Neural cell (in vitro differentiated cells): ENCODE measurements around the gene MAP1LC3A.
A peak's percentile ranks its signal among the peaks of the same experiment; 100 is the strongest.

Source experiments
- EP300 ChIP-seq: fragments of 450-650 bp; conservative IDR thresholded peaks from 2 replicates; pipeline ENCODE4 v1.6.1; 2014; ENCODE audit warnings: antibody characterized with exemption, mild to moderate bottlenecking, moderate library complexity; ENCODE audit not compliant: poor library complexity, severe bottlenecking
- POLR2AphosphoS5 ChIP-seq: IDR thresholded peaks from 2 replicates; pipeline ENCODE4 v1.6.1; 2012
- TF ChIP-seq, protein P1 (sequence below): fragments of 450-650 bp; IDR thresholded peaks from 2 replicates; pipeline ENCODE4 v1.5.1; 2014; ENCODE audit warnings: antibody characterized with exemption, mild to moderate bottlenecking, moderate library complexity; ENCODE audit not compliant: poor library complexity, severe bottlenecking
- TF ChIP-seq, protein P2 (sequence below): IDR thresholded peaks from 2 replicates; pipeline ENCODE4 v1.6.1; 2012; ENCODE audit warnings: borderline replicate concordance

DNA sequence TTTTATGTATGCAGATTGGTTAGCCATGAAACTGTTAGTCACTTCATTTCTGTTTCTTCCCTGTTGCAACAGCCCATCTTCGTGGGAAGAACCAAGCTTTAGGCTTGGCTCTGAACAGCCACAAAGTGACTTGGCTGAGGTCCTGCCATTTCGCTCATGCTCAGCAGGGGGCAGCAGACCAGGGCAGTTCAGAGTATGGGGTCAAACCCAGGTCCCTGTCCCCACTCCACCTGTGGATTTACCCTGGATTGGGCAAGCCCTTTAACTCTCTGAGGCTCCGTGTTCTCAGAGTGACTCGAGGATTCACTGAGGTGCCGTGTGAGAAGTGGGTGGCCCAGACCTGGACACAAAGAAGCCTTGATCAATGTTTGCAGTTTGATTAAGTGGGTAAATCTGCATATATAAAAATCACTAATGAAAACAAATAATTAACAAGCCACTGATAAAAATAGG lies 19.8 kb upstream of the MAP1LC3A start:
- TF ChIP-seq, protein P1, sequence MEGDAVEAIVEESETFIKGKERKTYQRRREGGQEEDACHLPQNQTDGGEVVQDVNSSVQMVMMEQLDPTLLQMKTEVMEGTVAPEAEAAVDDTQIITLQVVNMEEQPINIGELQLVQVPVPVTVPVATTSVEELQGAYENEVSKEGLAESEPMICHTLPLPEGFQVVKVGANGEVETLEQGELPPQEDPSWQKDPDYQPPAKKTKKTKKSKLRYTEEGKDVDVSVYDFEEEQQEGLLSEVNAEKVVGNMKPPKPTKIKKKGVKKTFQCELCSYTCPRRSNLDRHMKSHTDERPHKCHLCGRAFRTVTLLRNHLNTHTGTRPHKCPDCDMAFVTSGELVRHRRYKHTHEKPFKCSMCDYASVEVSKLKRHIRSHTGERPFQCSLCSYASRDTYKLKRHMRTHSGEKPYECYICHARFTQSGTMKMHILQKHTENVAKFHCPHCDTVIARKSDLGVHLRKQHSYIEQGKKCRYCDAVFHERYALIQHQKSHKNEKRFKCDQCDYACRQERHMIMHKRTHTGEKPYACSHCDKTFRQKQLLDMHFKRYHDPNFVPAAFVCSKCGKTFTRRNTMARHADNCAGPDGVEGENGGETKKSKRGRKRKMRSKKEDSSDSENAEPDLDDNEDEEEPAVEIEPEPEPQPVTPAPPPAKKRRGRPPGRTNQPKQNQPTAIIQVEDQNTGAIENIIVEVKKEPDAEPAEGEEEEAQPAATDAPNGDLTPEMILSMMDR = peak; percentile 48
- no peak for TF ChIP-seq EP300
- no peak for TF ChIP-seq POLR2AphosphoS5
- TF ChIP-seq, protein P2, sequence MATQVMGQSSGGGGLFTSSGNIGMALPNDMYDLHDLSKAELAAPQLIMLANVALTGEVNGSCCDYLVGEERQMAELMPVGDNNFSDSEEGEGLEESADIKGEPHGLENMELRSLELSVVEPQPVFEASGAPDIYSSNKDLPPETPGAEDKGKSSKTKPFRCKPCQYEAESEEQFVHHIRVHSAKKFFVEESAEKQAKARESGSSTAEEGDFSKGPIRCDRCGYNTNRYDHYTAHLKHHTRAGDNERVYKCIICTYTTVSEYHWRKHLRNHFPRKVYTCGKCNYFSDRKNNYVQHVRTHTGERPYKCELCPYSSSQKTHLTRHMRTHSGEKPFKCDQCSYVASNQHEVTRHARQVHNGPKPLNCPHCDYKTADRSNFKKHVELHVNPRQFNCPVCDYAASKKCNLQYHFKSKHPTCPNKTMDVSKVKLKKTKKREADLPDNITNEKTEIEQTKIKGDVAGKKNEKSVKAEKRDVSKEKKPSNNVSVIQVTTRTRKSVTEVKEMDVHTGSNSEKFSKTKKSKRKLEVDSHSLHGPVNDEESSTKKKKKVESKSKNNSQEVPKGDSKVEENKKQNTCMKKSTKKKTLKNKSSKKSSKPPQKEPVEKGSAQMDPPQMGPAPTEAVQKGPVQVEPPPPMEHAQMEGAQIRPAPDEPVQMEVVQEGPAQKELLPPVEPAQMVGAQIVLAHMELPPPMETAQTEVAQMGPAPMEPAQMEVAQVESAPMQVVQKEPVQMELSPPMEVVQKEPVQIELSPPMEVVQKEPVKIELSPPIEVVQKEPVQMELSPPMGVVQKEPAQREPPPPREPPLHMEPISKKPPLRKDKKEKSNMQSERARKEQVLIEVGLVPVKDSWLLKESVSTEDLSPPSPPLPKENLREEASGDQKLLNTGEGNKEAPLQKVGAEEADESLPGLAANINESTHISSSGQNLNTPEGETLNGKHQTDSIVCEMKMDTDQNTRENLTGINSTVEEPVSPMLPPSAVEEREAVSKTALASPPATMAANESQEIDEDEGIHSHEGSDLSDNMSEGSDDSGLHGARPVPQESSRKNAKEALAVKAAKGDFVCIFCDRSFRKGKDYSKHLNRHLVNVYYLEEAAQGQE = no peak
